ENCODE data around the gene ITFG1. TPM values are rescaled to one million over a fixed set of nuclear protein-coding genes. Genes with fewer than 3 reads are reported as not detected.

ITFG1 gene
- total and polyA plus RNA-seq, 9 of the 15 experiments (the other 6 are each of a cell fraction or from before 2014, with no cell fraction given), result 17.1 to 83.5 (median 35.8) TPM

- 53% methylated on average over 4 of the region's 4 CpGs for WGBS (ENCODE audit: insufficient coverage, low coverage, missing lambda C conversion rate)
- no peak overlapping the region for H3K4me2 ChIP-seq (ENCODE audit: insufficient read depth, low read length)
- intact Hi-C loops (cut with micrococcal nuclease), result no loop called here
- H3K4me1 ChIP-seq (replicated peaks in 1 of 2; ENCODE audit: control insufficient read depth in 2 of 2, insufficient read depth in 2 of 2, low read length in 2 of 2), result no peaks in the 10 kb centered on the region
- no peak for DNase-seq (ENCODE audit: extremely low read depth in 1 of 4, low spot score in 3 of 4)
- H3K27me3 ChIP-seq (ENCODE audit: control insufficient read depth in 2 of 2, insufficient read depth in 2 of 2, low read length in 2 of 2), result no peaks in the 10 kb centered on the region
- no peak overlapping the region for H3K27ac ChIP-seq (ENCODE audit: extremely low read depth, low read depth, low read length)
- H3K79me2 ChIP-seq (ENCODE audit: control insufficient read depth, insufficient read depth, low read length), result no peaks in the 10 kb centered on the region
- no peak overlapping the region for H2AFZ ChIP-seq (ENCODE audit: low read depth, low read length)
- CTCF ChIA-PET (ENCODE audit: low intra/inter-chr PET ratio), result no interaction called here
- no TSS peak for BruUV-seq (replicated peaks)
- H3K4me3 ChIP-seq, result no peak overlapping the region
- no peak for ATAC-seq
- no peaks in the 10 kb centered on the region for H3K36me3 ChIP-seq (ENCODE audit: control insufficient read depth, insufficient read depth, low read length)
- H3K9ac ChIP-seq (ENCODE audit: insufficient read depth in 1 of 2, low read depth in 2 of 2, low read length in 2 of 2), result no peak overlapping the region
- in situ Hi-C loops (cut with MboI), result no loop called here
- no peaks in the 10 kb centered on the region for H3K9me1 ChIP-seq (ENCODE audit: control insufficient read depth, insufficient read depth, low read length)
- FAIRE-seq, result no peak
- no peaks in the 10 kb centered on the region for H4K20me1 ChIP-seq (replicated peaks; ENCODE audit: control insufficient read depth, insufficient read depth, low read length)
- POLR2A ChIA-PET, result no interaction called here
- H3K9me3 ChIP-seq (replicated peaks; ENCODE audit: control insufficient read depth, insufficient read depth, low read depth, low read length), result no peaks in the 10 kb centered on the region
- TF ChIP-seq C11orf30 (IDR thresholded peaks at IDR 0.05; ENCODE audit: low read depth) (peak; percentile 30; the same call in 1 of the 2 replicates), FOSL1 (tag; conservative IDR thresholded peaks at IDR 0.05) (no peak), ZNF263 (CRISPR knock-in tag; IDR thresholded peaks at IDR 0.05; ENCODE audit: borderline replicate concordance) (no peak), MAFF (IDR thresholded peaks at IDR 0.05; ENCODE audit: low read length) (0 out of 2 replicates have a peak, but pooled peaks have one; percentile 41), JUNB (CRISPR knock-in tag; conservative IDR thresholded peaks at IDR 0.05) (no peak), KAT8 (IDR thresholded peaks at IDR 0.05; ENCODE audit: low read depth) (no peak), XRCC4 (IDR thresholded peaks at IDR 0.05; ENCODE audit: extremely low read depth, insufficient read depth, insufficient read length) (no peak), ZNF316 (IDR thresholded peaks at IDR 0.05) (peak; percentile 57), ZC3H11A (IDR thresholded peaks at IDR 0.05; ENCODE audit: low read depth, low read length) (no peak), MAFG (tag; conservative IDR thresholded peaks at IDR 0.05) (peak; percentile 31; the same call in 1 of the 2 replicates), MEF2D (tag; conservative IDR thresholded peaks at IDR 0.05; ENCODE audit: low read depth) (no peak), KLF16 (IDR thresholded peaks at IDR 0.05) (no peak), ZNF445 (CRISPR knock-in tag; IDR thresholded peaks at IDR 0.05; ENCODE audit: low read depth) (no peak), MTF1 (CRISPR knock-in tag; IDR thresholded peaks at IDR 0.05; ENCODE audit: borderline replicate concordance) (no peak), NFIC (IDR thresholded peaks at IDR 0.05) (no peak), YY1 (IDR thresholded peaks at IDR 0.05; ENCODE audit: borderline replicate concordance in 1 of 3, control insufficient read depth in 1 of 3, extremely low read depth in 1 of 3, insufficient read depth in 3 of 3, insufficient read length in 1 of 3, insufficient replicate concordance in 2 of 3, low read depth in 1 of 3, low read length in 2 of 3) (no peak), ZNF699 (CRISPR knock-in tag; IDR thresholded peaks at IDR 0.05; ENCODE audit: insufficient replicate concordance) (no peak), GABPB2 (CRISPR knock-in tag; conservative IDR thresholded peaks at IDR 0.05) (no peak), MAFK (IDR thresholded peaks at IDR 0.05; ENCODE audit: low read length) (peak; percentile 23; the same call in 1 of the 2 replicates), ZNF717 (CRISPR knock-in tag; IDR thresholded peaks at IDR 0.05) (no peak), HMG20B (CRISPR knock-in tag; IDR thresholded peaks at IDR 0.05) (no peak)
- TF ChIP-seq, protein P1, sequence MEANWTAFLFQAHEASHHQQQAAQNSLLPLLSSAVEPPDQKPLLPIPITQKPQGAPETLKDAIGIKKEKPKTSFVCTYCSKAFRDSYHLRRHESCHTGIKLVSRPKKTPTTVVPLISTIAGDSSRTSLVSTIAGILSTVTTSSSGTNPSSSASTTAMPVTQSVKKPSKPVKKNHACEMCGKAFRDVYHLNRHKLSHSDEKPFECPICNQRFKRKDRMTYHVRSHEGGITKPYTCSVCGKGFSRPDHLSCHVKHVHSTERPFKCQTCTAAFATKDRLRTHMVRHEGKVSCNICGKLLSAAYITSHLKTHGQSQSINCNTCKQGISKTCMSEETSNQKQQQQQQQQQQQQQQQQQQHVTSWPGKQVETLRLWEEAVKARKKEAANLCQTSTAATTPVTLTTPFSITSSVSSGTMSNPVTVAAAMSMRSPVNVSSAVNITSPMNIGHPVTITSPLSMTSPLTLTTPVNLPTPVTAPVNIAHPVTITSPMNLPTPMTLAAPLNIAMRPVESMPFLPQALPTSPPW (CRISPR knock-in tag; IDR thresholded peaks at IDR 0.05), result no peak
Measured at GRCh38 chr16:47204736-47205504, 255.9 kb downstream of the ITFG1 start.
